GM23338 (cell line): Measurements from ENCODE around the gene PSMD3. TPM values are rescaled to one million over a fixed set of nuclear protein-coding genes. Genes with fewer than 3 reads are reported as not detected.

Source experiments
- ATAC-seq: fragments of 200-7000 bp; cut with Tn5 transposase; 3 replicates; pipeline ENCODE4 v1.9.1; 2020
- DNase-seq: peaks from one replicate; pipeline ENCODE4 v3.0.0-alpha.2; 2015; ENCODE audit warnings: low spot score
- H2AFZ ChIP-seq: fragments of 200-600 bp; sonication (generic); 2 replicates; pipeline ENCODE4 v1.8.0; 2016; ENCODE audit warnings: antibody characterized with exemption, mild to moderate bottlenecking, moderate library complexity
- H3F3A ChIP-seq: fragments of 200-600 bp; sonication (generic); replicated peaks from 2 replicates; pipeline ENCODE4 v1.8.0; 2017; ENCODE audit warnings: antibody characterized with exemption, mixed run types, low read depth
- H3K27ac ChIP-seq: fragments of 200-600 bp; sonication (generic); 2 replicates; pipeline ENCODE4 v1.6.1; 2016; ENCODE audit warnings: low read depth
- H3K27me3 ChIP-seq: fragments of 200-600 bp; sonication (generic); 2 replicates; pipeline ENCODE4 v1.8.0; 2016; ENCODE audit warnings: mild to moderate bottlenecking, mixed run types, moderate library complexity; ENCODE audit not compliant: insufficient read depth
- H3K36me3 ChIP-seq: fragments of 200-600 bp; sonication (generic); 2 replicates; pipeline ENCODE4 v1.8.0; 2016; ENCODE audit warnings: mild to moderate bottlenecking; ENCODE audit not compliant: insufficient read depth
- H3K4me1 ChIP-seq: fragments of 200-600 bp; sonication (generic); 2 replicates; pipeline ENCODE4 v1.8.0; 2016; ENCODE audit warnings: mild to moderate bottlenecking, moderate library complexity; ENCODE audit not compliant: insufficient read depth
- H3K4me2 ChIP-seq: fragments of 200-600 bp; sonication (generic); 2 replicates; pipeline ENCODE4 v1.7.1; 2017; ENCODE audit warnings: mixed run types
- H3K4me3 ChIP-seq: fragments of 200-600 bp; sonication (generic); 2 replicates; pipeline ENCODE4 v1.6.1; 2016; ENCODE audit warnings: mixed run types
- H3K79me2 ChIP-seq: fragments of 200-600 bp; sonication (generic); replicated peaks from 2 replicates; pipeline ENCODE4 v1.8.0; 2017; ENCODE audit warnings: mild to moderate bottlenecking; ENCODE audit not compliant: insufficient read depth
- H3K9me2 ChIP-seq: fragments of 200-600 bp; sonication (generic); 2 replicates; pipeline ENCODE4 v1.8.0; 2017; ENCODE audit not compliant: insufficient read depth
- H4K20me1 ChIP-seq: fragments of 200-600 bp; sonication (generic); replicated peaks from 2 replicates; pipeline ENCODE4 v1.8.0; 2017; ENCODE audit warnings: mild to moderate bottlenecking; ENCODE audit not compliant: insufficient read depth
- H3K27ac Mint-ChIP-seq: 2 replicates; pipeline ENCODE4 v1.8.0; 2020; ENCODE audit warnings: inconsistent platforms, mild to moderate bottlenecking, moderate library complexity, mixed read lengths
- H3K27me3 Mint-ChIP-seq: 3 replicates; pipeline ENCODE4 v1.8.0; 2022; ENCODE audit warnings: low read depth, mild to moderate bottlenecking, moderate library complexity, mixed read lengths, inconsistent platforms; ENCODE audit not compliant: insufficient read depth, poor library complexity
- H3K36me3 Mint-ChIP-seq: 3 replicates; pipeline ENCODE4 v1.8.0; 2021; ENCODE audit warnings: low read depth, mild to moderate bottlenecking, inconsistent platforms, moderate library complexity, mixed read lengths
- H3K4me1 Mint-ChIP-seq: 3 replicates; pipeline ENCODE4 v1.8.0; 2020; ENCODE audit warnings: mild to moderate bottlenecking, inconsistent platforms, mixed read lengths
- H3K4me3 Mint-ChIP-seq: 3 replicates; pipeline ENCODE4 v1.8.0; 2021; ENCODE audit warnings: moderate library complexity, mild to moderate bottlenecking, inconsistent platforms, mixed read lengths
- H3K9me3 Mint-ChIP-seq: 3 replicates; pipeline ENCODE4 v1.8.0; 2020; ENCODE audit warnings: moderate library complexity, mild to moderate bottlenecking, inconsistent platforms, mixed read lengths
- CREB1 ChIP-seq: fragments of 250-450 bp; sonication (Bioruptor Pico); IDR thresholded peaks from 2 replicates; pipeline ENCODE4 v1.5.0; 2020; ENCODE audit warnings: low read depth, mild to moderate bottlenecking, moderate library complexity
- ETS1 ChIP-seq: IDR thresholded peaks from 2 replicates; pipeline ENCODE4 v1.6.1; 2016; ENCODE audit warnings: antibody characterized with exemption
- EZH2 ChIP-seq: fragments of 200-600 bp; sonication (generic); IDR thresholded peaks from one replicate; pipeline ENCODE4 v1.8.0; 2017; ENCODE audit warnings: antibody characterized with exemption, mild to moderate bottlenecking, low read depth; ENCODE audit not compliant: unreplicated experiment
- EZH2phosphoT487 ChIP-seq: fragments of 200-600 bp; sonication (generic); IDR thresholded peaks from one replicate; pipeline ENCODE4 v1.8.1; 2018; ENCODE audit warnings: antibody characterized with exemption; ENCODE audit not compliant: unreplicated experiment
- JUNB ChIP-seq: IDR thresholded peaks from one replicate; pipeline ENCODE4 v1.6.1; 2016; ENCODE audit warnings: antibody characterized with exemption; ENCODE audit not compliant: unreplicated experiment
- NANOG ChIP-seq: IDR thresholded peaks from 2 replicates; pipeline ENCODE4 v1.6.1; 2016; ENCODE audit warnings: antibody characterized with exemption, borderline replicate concordance
- POLR2AphosphoS5 ChIP-seq: IDR thresholded peaks from 2 replicates; pipeline ENCODE4 v1.6.1; 2016; ENCODE audit warnings: antibody characterized with exemption, low read depth
- STAT1 ChIP-seq: IDR thresholded peaks from one replicate; pipeline ENCODE4 v1.6.1; 2016; ENCODE audit warnings: antibody characterized with exemption; ENCODE audit not compliant: unreplicated experiment
- ZNF114 ChIP-seq: fragments of 250-450 bp; sonication (Bioruptor Pico); IDR thresholded peaks from 2 replicates; pipeline ENCODE4 v1.5.0; 2020; ENCODE audit warnings: mild to moderate bottlenecking, moderate library complexity
- ZNF331 ChIP-seq: fragments of 250-450 bp; sonication (Bioruptor Pico); IDR thresholded peaks from 2 replicates; pipeline ENCODE4 v1.5.0; 2020; ENCODE audit warnings: low read depth, mild to moderate bottlenecking, moderate library complexity
- polyA plus RNA-seq: library from polyadenylated mRNA; unstranded; fragments of >200 nt; fragmentation: Nextera tagmentation; extraction: Ambion mirVana; gene quantifications from 2 replicates; pipeline ENCODE4 v1.2.1, GENCODE V29; 2016
- total RNA-seq: library from RNA; depleted of rRNA; stranded (reverse); fragments of >200 nt; shearing (Covaris generic); gene quantifications from 2 replicates; pipeline ENCODE4 v1.2.3, GENCODE V29; 2014
- TF ChIP-seq, protein P1 (sequence below), 2 experiments: fragments of 200-600 bp in 1 of 2; sonication (generic) in 1 of 2; conservative IDR thresholded peaks; 2 replicates each; pipeline versions ENCODE4 v1.5.1 to v1.6.1; 2016 to 2017; ENCODE audit warnings: antibody characterized with exemption in 2 of 2, low read depth in 2 of 2, mild to moderate bottlenecking in 2 of 2, moderate library complexity in 1 of 2
- TF ChIP-seq, protein P2 (sequence below): IDR thresholded peaks from one replicate; pipeline ENCODE4 v1.6.1; 2018; ENCODE audit warnings: antibody characterized with exemption; ENCODE audit not compliant: unreplicated experiment

PSMD3 gene
- total and polyA plus RNA-seq, 2 experiments from 2014 or later: 112 to 217 TPM

- H3K27ac ChIP-seq: no peak overlapping the region
- no peak overlapping the region for H3K4me3 Mint-ChIP-seq
- H3K9me2 ChIP-seq: no peaks in the 10 kb centered on the region
- H3K27ac Mint-ChIP-seq: no peak overlapping the region
- no peaks in the 10 kb centered on the region for H3K9me3 Mint-ChIP-seq
- no peaks in the 10 kb centered on the region for H3K27me3 ChIP-seq
- H3F3A ChIP-seq: peaks cover 18% of the 10 kb centered on the region
- peaks cover 12% of the 10 kb centered on the region; the same call in 1 of the 2 replicates for H3K36me3 ChIP-seq
- H3K4me3 ChIP-seq: no peak overlapping the region
- H3K36me3 Mint-ChIP-seq: peaks cover 67% of the 10 kb centered on the region
- no peak overlapping the region for H2AFZ ChIP-seq
- DNase-seq: no peak
- no peaks in the 10 kb centered on the region for H3K79me2 ChIP-seq
- H3K27me3 Mint-ChIP-seq: peaks cover 8% of the 10 kb centered on the region
- H3K4me1 ChIP-seq: no peaks in the 10 kb centered on the region
- H3K4me2 ChIP-seq: no peak overlapping the region
- H4K20me1 ChIP-seq: no peaks in the 10 kb centered on the region
- peaks cover 6% of the 10 kb centered on the region; the same call in 2 of the 3 replicates for H3K4me1 Mint-ChIP-seq
- ATAC-seq: no peak
- no peak for TF ChIP-seq ETS1
- no peak for TF ChIP-seq EZH2
- TF ChIP-seq ZNF114 (CRISPR knock-in tag): no peak
Measured at GRCh38 chr17:40024901-40025300, 44.3 kb downstream of the PSMD3 start.

- Histone ChIP-seq H3K27me3 (no peaks in the 10 kb centered on the region), H3K9me2 (no peaks in the 10 kb centered on the region), H3F3A (peaks cover 18% of the 10 kb centered on the region), H3K4me3 (no peak overlapping the region), H3K4me1 (no peaks in the 10 kb centered on the region), H4K20me1 (no peaks in the 10 kb centered on the region), H3K27ac (no peak overlapping the region), H3K4me2 (no peak overlapping the region), H2AFZ (no peak overlapping the region), H3K79me2 (no peaks in the 10 kb centered on the region), H3K36me3 (peaks cover 12% of the 10 kb centered on the region; the same call in 1 of the 2 replicates)
- no peak for DNase-seq
- Mint-ChIP-seq H3K4me1 (peaks cover 6% of the 10 kb centered on the region; the same call in 2 of the 3 replicates), H3K9me3 (no peaks in the 10 kb centered on the region), H3K36me3 (peaks cover 62% of the 10 kb centered on the region), H3K4me3 (no peak overlapping the region), H3K27me3 (peaks cover 8% of the 10 kb centered on the region), H3K27ac (peak overlapping the region; percentile 16; the same call in 1 of the 2 replicates)
- ATAC-seq: no peak
- no peak for TF ChIP-seq NANOG
- no peak for TF ChIP-seq STAT1
- no peak for TF ChIP-seq JUNB
- no peak for TF ChIP-seq EZH2phosphoT487
- no peak for TF ChIP-seq EZH2
- TF ChIP-seq CREB1: no peak
- no peak for TF ChIP-seq ZNF114 (CRISPR knock-in tag)
- TF ChIP-seq POLR2AphosphoS5: no peak
- TF ChIP-seq, protein P1, sequence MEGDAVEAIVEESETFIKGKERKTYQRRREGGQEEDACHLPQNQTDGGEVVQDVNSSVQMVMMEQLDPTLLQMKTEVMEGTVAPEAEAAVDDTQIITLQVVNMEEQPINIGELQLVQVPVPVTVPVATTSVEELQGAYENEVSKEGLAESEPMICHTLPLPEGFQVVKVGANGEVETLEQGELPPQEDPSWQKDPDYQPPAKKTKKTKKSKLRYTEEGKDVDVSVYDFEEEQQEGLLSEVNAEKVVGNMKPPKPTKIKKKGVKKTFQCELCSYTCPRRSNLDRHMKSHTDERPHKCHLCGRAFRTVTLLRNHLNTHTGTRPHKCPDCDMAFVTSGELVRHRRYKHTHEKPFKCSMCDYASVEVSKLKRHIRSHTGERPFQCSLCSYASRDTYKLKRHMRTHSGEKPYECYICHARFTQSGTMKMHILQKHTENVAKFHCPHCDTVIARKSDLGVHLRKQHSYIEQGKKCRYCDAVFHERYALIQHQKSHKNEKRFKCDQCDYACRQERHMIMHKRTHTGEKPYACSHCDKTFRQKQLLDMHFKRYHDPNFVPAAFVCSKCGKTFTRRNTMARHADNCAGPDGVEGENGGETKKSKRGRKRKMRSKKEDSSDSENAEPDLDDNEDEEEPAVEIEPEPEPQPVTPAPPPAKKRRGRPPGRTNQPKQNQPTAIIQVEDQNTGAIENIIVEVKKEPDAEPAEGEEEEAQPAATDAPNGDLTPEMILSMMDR (conservative IDR thresholded peaks at IDR 0.05; ENCODE audit: low read depth in 2 of 2): no peak
- TF ChIP-seq, protein P2, sequence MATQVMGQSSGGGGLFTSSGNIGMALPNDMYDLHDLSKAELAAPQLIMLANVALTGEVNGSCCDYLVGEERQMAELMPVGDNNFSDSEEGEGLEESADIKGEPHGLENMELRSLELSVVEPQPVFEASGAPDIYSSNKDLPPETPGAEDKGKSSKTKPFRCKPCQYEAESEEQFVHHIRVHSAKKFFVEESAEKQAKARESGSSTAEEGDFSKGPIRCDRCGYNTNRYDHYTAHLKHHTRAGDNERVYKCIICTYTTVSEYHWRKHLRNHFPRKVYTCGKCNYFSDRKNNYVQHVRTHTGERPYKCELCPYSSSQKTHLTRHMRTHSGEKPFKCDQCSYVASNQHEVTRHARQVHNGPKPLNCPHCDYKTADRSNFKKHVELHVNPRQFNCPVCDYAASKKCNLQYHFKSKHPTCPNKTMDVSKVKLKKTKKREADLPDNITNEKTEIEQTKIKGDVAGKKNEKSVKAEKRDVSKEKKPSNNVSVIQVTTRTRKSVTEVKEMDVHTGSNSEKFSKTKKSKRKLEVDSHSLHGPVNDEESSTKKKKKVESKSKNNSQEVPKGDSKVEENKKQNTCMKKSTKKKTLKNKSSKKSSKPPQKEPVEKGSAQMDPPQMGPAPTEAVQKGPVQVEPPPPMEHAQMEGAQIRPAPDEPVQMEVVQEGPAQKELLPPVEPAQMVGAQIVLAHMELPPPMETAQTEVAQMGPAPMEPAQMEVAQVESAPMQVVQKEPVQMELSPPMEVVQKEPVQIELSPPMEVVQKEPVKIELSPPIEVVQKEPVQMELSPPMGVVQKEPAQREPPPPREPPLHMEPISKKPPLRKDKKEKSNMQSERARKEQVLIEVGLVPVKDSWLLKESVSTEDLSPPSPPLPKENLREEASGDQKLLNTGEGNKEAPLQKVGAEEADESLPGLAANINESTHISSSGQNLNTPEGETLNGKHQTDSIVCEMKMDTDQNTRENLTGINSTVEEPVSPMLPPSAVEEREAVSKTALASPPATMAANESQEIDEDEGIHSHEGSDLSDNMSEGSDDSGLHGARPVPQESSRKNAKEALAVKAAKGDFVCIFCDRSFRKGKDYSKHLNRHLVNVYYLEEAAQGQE: no peak
- no peak for TF ChIP-seq ZNF331 (CRISPR knock-in tag)
Measured at GRCh38 chr17:40025559-40025958, 45.0 kb downstream of the PSMD3 start.
